HCT116 (cell line): ENCODE measurements around the gene PAAF1. TPM values are rescaled to one million over a fixed set of nuclear protein-coding genes. Genes with fewer than 3 reads are reported as not detected.

Experiments used
- ATAC-seq: fragments of 200-7000 bp; cut with Tn5 transposase; 2 replicates; pipeline ENCODE4 v1.9.1; 2020; ENCODE audit warnings: mild to moderate bottlenecking, moderate library complexity
- BruUV-seq: library from RNA; stranded (reverse); fragments of 400-500 nt; replicated peaks from 2 replicates; lab custom pipeline; 2021; lab: Mats Ljungman, UMichigan
- CTCF ChIA-PET: fragments of 300-600 bp; sonication (Branson Sonifier 250); formaldehyde crosslinking; loops from one replicate; lab custom pipeline; 2021; ENCODE audit warnings: antibody characterized with exemption; lab: Charles Lee
- POLR2A ChIA-PET: fragments of 300-600, 350-600 bp; sonication (Branson Sonifier 250); formaldehyde crosslinking; loops from one replicate; lab custom pipeline; 2021; ENCODE audit warnings: antibody characterized with exemption; lab: Charles Lee
- RAD21 ChIA-PET, 2 experiments: fragments of 300-600 bp; sonication (Branson Sonifier 250); formaldehyde crosslinking; loops; one replicate each; lab custom pipeline; 2023; ENCODE audit warnings: low total read pairs in 2 of 2; ENCODE audit not compliant: uncharacterized antibody in 2 of 2, unreplicated experiment in 2 of 2, low non-redundant PET in 1 of 2; lab: Charles Lee
- DNase-seq: peaks from one replicate; pipeline ENCODE4 v3.0.0-alpha.2; 2010; ENCODE audit warnings: low read depth, low spot score
- H2AFZ ChIP-seq: fragments of 200-600 bp; shearing (Covaris generic), sonication (generic); 2 replicates; pipeline ENCODE4 v1.6.1; 2017; ENCODE audit warnings: low read depth, mixed run types, mixed read lengths, antibody characterized with exemption, low read length; ENCODE audit not compliant: poor library complexity, severe bottlenecking
- H3K27ac ChIP-seq: 2 replicates; pipeline ENCODE4 v1.5.1; 2012; ENCODE audit warnings: low read depth, low read length
- H3K27me3 ChIP-seq: fragments of 200-600 bp; sonication (generic); 2 replicates; pipeline ENCODE4 v1.6.1; 2016; ENCODE audit warnings: mixed run types, low read length, mixed read lengths; ENCODE audit not compliant: insufficient read depth
- H3K36me3 ChIP-seq, 2 experiments: fragments of 200-500 bp in 1 of 2; fragments of 200-600 bp in 1 of 2; sonication (Bioruptor generic) in 1 of 2; sonication (generic) in 1 of 2; 2 replicates each; pipeline versions ENCODE4 v1.5.1 to v1.6.1; 2014 to 2016; ENCODE audit warnings: low read length in 2 of 2, inconsistent platforms in 1 of 2, mixed read lengths in 1 of 2, mixed run types in 1 of 2; ENCODE audit not compliant: insufficient read depth in 2 of 2, control insufficient read depth in 1 of 2
- H3K4me1 ChIP-seq, 2 experiments: fragments of 200-600 bp in 1 of 2; sonication (generic) in 1 of 2; 2 replicates each; pipeline versions ENCODE4 v1.5.1 to v1.6.1; 2012 to 2017; ENCODE audit warnings: low read length in 2 of 2, inconsistent platforms in 1 of 2, mild to moderate bottlenecking in 1 of 2, mixed read lengths in 1 of 2, mixed run types in 1 of 2, moderate library complexity in 1 of 2; ENCODE audit not compliant: insufficient read depth in 2 of 2, control insufficient read depth in 1 of 2
- H3K4me2 ChIP-seq: fragments of 200-600 bp; sonication (generic); 2 replicates; pipeline ENCODE4 v1.6.1; 2017; ENCODE audit warnings: mixed run types, low read length, mixed read lengths
- H3K4me3 ChIP-seq, 2 experiments: fragments of 200-600 bp in 1 of 2; sonication (generic) in 1 of 2; replicated peaks in 1 of 2; 2 replicates each; pipeline ENCODE4 v1.5.1; 2011 to 2016; ENCODE audit warnings: low read length in 2 of 2, control low read depth in 1 of 2, low read depth in 1 of 2, mild to moderate bottlenecking in 1 of 2, mixed read lengths in 1 of 2, mixed run types in 1 of 2
- H3K79me2 ChIP-seq: fragments of 200-600 bp; sonication (generic); 2 replicates; pipeline ENCODE4 v1.6.1; 2017; ENCODE audit warnings: mild to moderate bottlenecking, mixed run types, low read length, moderate library complexity, mixed read lengths; ENCODE audit not compliant: insufficient read depth
- H3K9ac ChIP-seq: fragments of 200-600 bp; sonication (generic); 2 replicates; pipeline ENCODE4 v1.6.1; 2016; ENCODE audit warnings: low read length, mixed read lengths
- H3K9me2 ChIP-seq: fragments of 200-600 bp; sonication (generic), shearing (Covaris generic); 2 replicates; pipeline ENCODE4 v1.6.1; 2017; ENCODE audit warnings: mixed run types, mild to moderate bottlenecking, moderate library complexity; ENCODE audit not compliant: insufficient read depth
- H3K9me3 ChIP-seq, 2 experiments: fragments of 200-500 bp in 1 of 2; fragments of 200-600 bp in 1 of 2; sonication (Bioruptor generic) in 1 of 2; sonication (generic) in 1 of 2; 2 replicates each; pipeline ENCODE4 v1.6.1; 2014 to 2017; ENCODE audit warnings: low read length in 2 of 2, mixed read lengths in 2 of 2, inconsistent platforms in 1 of 2, low read depth in 1 of 2, mild to moderate bottlenecking in 1 of 2, mixed run types in 1 of 2, moderate library complexity in 1 of 2; ENCODE audit not compliant: control insufficient read depth in 1 of 2, insufficient read depth in 1 of 2
- H4K20me1 ChIP-seq: fragments of 200-600 bp; sonication (generic), shearing (Covaris generic); 2 replicates; pipeline ENCODE4 v1.6.1; 2017; ENCODE audit warnings: mixed run types, mild to moderate bottlenecking, moderate library complexity; ENCODE audit not compliant: insufficient read depth
- ATF3 ChIP-seq: IDR thresholded peaks from 2 replicates; pipeline ENCODE4 v1.6.1; 2012
- CBX3 ChIP-seq: IDR thresholded peaks from 2 replicates; pipeline ENCODE4 v1.6.1; 2012; ENCODE audit warnings: low read depth
- CEBPB ChIP-seq: IDR thresholded peaks from 2 replicates; pipeline ENCODE4 v1.6.1; 2012; ENCODE audit warnings: low read depth
- EGR1 ChIP-seq: IDR thresholded peaks from 2 replicates; pipeline ENCODE4 v1.6.1; 2012; ENCODE audit warnings: low read depth
- ELF1 ChIP-seq: IDR thresholded peaks from 2 replicates; pipeline ENCODE4 v1.6.1; 2012; ENCODE audit warnings: low read depth, borderline replicate concordance
- EZH2 ChIP-seq: fragments of 200-600 bp; sonication (generic); IDR thresholded peaks from 2 replicates; pipeline ENCODE4 v1.6.1; 2017; ENCODE audit warnings: antibody characterized with exemption, mixed run types
- EZH2phosphoT487 ChIP-seq: fragments of 200-600 bp; IDR thresholded peaks from 2 replicates; pipeline ENCODE4 v1.6.1; 2018; ENCODE audit warnings: antibody characterized with exemption, borderline replicate concordance
- FOSL1 ChIP-seq: IDR thresholded peaks from 2 replicates; pipeline ENCODE4 v1.6.1; 2012; ENCODE audit warnings: low read depth
- JUND ChIP-seq: IDR thresholded peaks from 2 replicates; pipeline ENCODE4 v1.6.1; 2012
- MAX ChIP-seq: IDR thresholded peaks from 2 replicates; pipeline ENCODE4 v1.6.1; 2012
- POLR2A ChIP-seq: IDR thresholded peaks from 2 replicates; pipeline ENCODE4 v1.7.0; 2011; ENCODE audit warnings: borderline replicate concordance; ENCODE audit not compliant: insufficient read depth, insufficient read length; ENCODE audit errors: extremely low read depth
- RAD21 ChIP-seq: IDR thresholded peaks from 2 replicates; pipeline ENCODE4 v1.6.1; 2012; ENCODE audit warnings: low read depth, mild to moderate bottlenecking
- REST ChIP-seq: IDR thresholded peaks from 2 replicates; pipeline ENCODE4 v1.6.1; 2012; ENCODE audit warnings: low read depth
- SIN3A ChIP-seq: IDR thresholded peaks from 2 replicates; pipeline ENCODE4 v1.6.1; 2012; ENCODE audit warnings: low read depth
- SP1 ChIP-seq: IDR thresholded peaks from 2 replicates; pipeline ENCODE4 v1.6.1; 2012; ENCODE audit warnings: low read depth
- SRF ChIP-seq: IDR thresholded peaks from 2 replicates; pipeline ENCODE4 v1.6.1; 2012; ENCODE audit warnings: low read depth
- TCF7L2 ChIP-seq: IDR thresholded peaks from 2 replicates; pipeline ENCODE4 v1.7.0; 2011; ENCODE audit warnings: borderline replicate concordance, inconsistent platforms; ENCODE audit not compliant: insufficient read depth, insufficient read length; ENCODE audit errors: extremely low read depth
- YY1 ChIP-seq: IDR thresholded peaks from 2 replicates; pipeline ENCODE4 v1.6.1; 2011; ENCODE audit warnings: low read length, low read depth, moderate library complexity, mild to moderate bottlenecking; ENCODE audit not compliant: insufficient replicate concordance; ENCODE audit errors: extremely low read depth
- ZFX ChIP-seq: fragments of 450-650 bp; IDR thresholded peaks from 2 replicates; pipeline ENCODE4 v1.6.1; 2017
- intact Hi-C: fragments of 100-400 bp; cut with micrococcal nuclease; formaldehyde crosslinking; loops from 2 replicates; pipeline ENCODE4 v1.10.0; 2022
- total RNA-seq: library from RNA; stranded (reverse); gene quantifications from one replicate; pipeline ENCODE4 v1.2.1, GENCODE V29; 2021; ENCODE audit not compliant: unreplicated experiment

Gene PAAF1
- total RNA-seq, 1 experiment from 2014 or later: 15.5 TPM

- intact Hi-C loops: loop anchor here (5.0 kb wide), 1 partner anchor 192 kb away; the partner anchor contains the start of genes C2CD3 and PPME1
- no peaks in the 10 kb centered on the region for H4K20me1 ChIP-seq
- no peak for ATAC-seq
- BruUV-seq: no TSS peak
- H3K9ac ChIP-seq: no peak overlapping the region
- no peak for TF ChIP-seq MAX
- no peak for TF ChIP-seq EZH2phosphoT487
- TF ChIP-seq SP1: no peak
- no peak for TF ChIP-seq FOSL1
- no peak for TF ChIP-seq TCF7L2
- TF ChIP-seq ATF3: no peak
- no peak for TF ChIP-seq CEBPB
- TF ChIP-seq EGR1: no peak
- no peak for TF ChIP-seq RAD21
- TF ChIP-seq CBX3: no peak
- TF ChIP-seq REST: no peak
- TF ChIP-seq SIN3A: no peak
- no peak for TF ChIP-seq EZH2
- no peak for TF ChIP-seq ZFX
- TF ChIP-seq SRF: no peak
- TF ChIP-seq JUND: no peak
- TF ChIP-seq POLR2A: no peak
- no peak for TF ChIP-seq ELF1
- TF ChIP-seq YY1: no peak
- RAD21 ChIA-PET: no interaction called here
- no peak overlapping the region for H2AFZ ChIP-seq
- H3K4me3 ChIP-seq: no peak overlapping the region
- no peaks in the 10 kb centered on the region for H3K9me2 ChIP-seq
- no peaks in the 10 kb centered on the region for H3K27me3 ChIP-seq
- H3K4me1 ChIP-seq: peaks cover 16 to 37% of the 10 kb centered on the region in 2 experiments
- H3K27ac ChIP-seq: no peak overlapping the region
- POLR2A ChIA-PET: interaction anchor here (0.6 to 1.5 kb wide), 2 partner anchors 11 to 16 kb away, joined by 3 to 4 read pairs; no protein-coding TSS in a partner anchor
- CTCF ChIA-PET: interaction anchor here (1.4 kb wide), 1 partner anchor 275 kb away, joined by 3 read pairs; no protein-coding TSS in a partner anchor
- H3K79me2 ChIP-seq: 0 out of 2 replicates have a peak, but pooled peaks cover 3% of the 10 kb centered on the region
- peaks cover 0 to 2% of the 10 kb centered on the region in 2 experiments; a peak in 1 of 4 replicates for H3K36me3 ChIP-seq
- DNase-seq: no peak
- peak overlapping the region; percentile 19; the same call in 1 of the 2 replicates for H3K4me2 ChIP-seq
- no peaks in the 10 kb centered on the region for H3K9me3 ChIP-seq
Measured at GRCh38 chr11:73980001-73980961, 103.5 kb downstream of the PAAF1 start.
